ENCODE data around the gene DMRTA1. TPM values are rescaled to one million over a fixed set of nuclear protein-coding genes. Genes with fewer than 3 reads are reported as not detected.
"Not testable (repeated sequence)": the region's sequence is repeated elsewhere in the genome, so short reads cannot be mapped to it uniquely, and the experiment has no call there.

DMRTA1 gene
- total RNA-seq, 1 donor from 2014 or later, result 1.7 TPM

- no peaks in the 10 kb centered on the region for H3K27me3 ChIP-seq (ENCODE audit: low read depth)
- intact Hi-C loops (cut with DNase I), result no loop called here
- H3K4me3 ChIP-seq, result no peak overlapping the region
- H3K9me3 ChIP-seq, result no peaks in the 10 kb centered on the region
- no peak overlapping the region for H3K27ac ChIP-seq
- H3K4me1 ChIP-seq, result no peaks in the 10 kb centered on the region
- ATAC-seq (no peak), DNase-seq (no peak)
- H3K36me3 ChIP-seq, result no peaks in the 10 kb centered on the region
- TF ChIP-seq CTCF (IDR thresholded peaks at IDR 0.05), result no peak
Observed at GRCh38 chr9:22463205-22463604, 16.6 kb downstream of the DMRTA1 start.

- peak; percentile 64 to 67 for ATAC-seq
Observed at GRCh38 chr9:22469928-22470544, 23.4 kb downstream of the DMRTA1 start.

GRCh38 chr9:22481566-22481965 lies 34.9 kb downstream of the DMRTA1 start:
- Histone ChIP-seq H3K27ac (no peak overlapping the region), H3K9me3 (no peaks in the 10 kb centered on the region), H3K4me1 (no peaks in the 10 kb centered on the region), H3K4me3 (no peak overlapping the region), H3K27me3 (ENCODE audit: low read depth) (no peaks in the 10 kb centered on the region), H3K36me3 (no peaks in the 10 kb centered on the region)
- DNase-seq (no peak), ATAC-seq (no peak)
- no peak for TF ChIP-seq CTCF (IDR thresholded peaks at IDR 0.05)
- intact Hi-C loops (cut with DNase I), result no loop called here

More at GRCh38 chr9:22469928-22470544, 23.4 kb downstream of the DMRTA1 start:
- Histone ChIP-seq H3K27ac (no peak overlapping the region), H3K27me3 (ENCODE audit: low read depth) (no peaks in the 10 kb centered on the region), H3K4me1 (no peaks in the 10 kb centered on the region), H3K4me3 (no peak overlapping the region), H3K36me3 (no peaks in the 10 kb centered on the region), H3K9me3 (no peaks in the 10 kb centered on the region)
- no peak for DNase-seq
- intact Hi-C loops (cut with DNase I), result no loop called here
- TF ChIP-seq CTCF (IDR thresholded peaks at IDR 0.05), result peak; percentile 63

GRCh38 chr9:22483528-22484070 lies 37.0 kb downstream of the DMRTA1 start:
- Histone ChIP-seq H3K36me3 (no peaks in the 10 kb centered on the region), H3K4me1 (no peaks in the 10 kb centered on the region), H3K27ac (no peak overlapping the region), H3K27me3 (ENCODE audit: low read depth) (no peaks in the 10 kb centered on the region), H3K9me3 (no peaks in the 10 kb centered on the region), H3K4me3 (no peak overlapping the region)
- no peak for TF ChIP-seq CTCF (IDR thresholded peaks at IDR 0.05)
- ATAC-seq (no peak), DNase-seq (no peak)
- intact Hi-C loops (cut with DNase I), result no loop called here

- H3K27me3 ChIP-seq (ENCODE audit: low read depth); H3K36me3 ChIP-seq; intact Hi-C loops (cut with DNase I); ATAC-seq; H3K27ac ChIP-seq; H3K4me1 ChIP-seq; H3K9me3 ChIP-seq; DNase-seq; H3K4me3 ChIP-seq: not testable (repeated sequence)
Observed at GRCh38 chr9:22496197-22496596, 49.6 kb downstream of the DMRTA1 start.
